GM19463 (cell line): ENCODE measurements around the gene CAMSAP3.

Experiments used
- ATAC-seq: cut with Tn5 transposase; IDR thresholded peaks from one replicate; pipeline ENCODE4 v1.9.1; 2021; ENCODE audit warnings: mild to moderate bottlenecking, moderate library complexity; ENCODE audit not compliant: unreplicated experiment

Gene CAMSAP3

GRCh38 chr19:7595466-7596133, at the start of gene CAMSAP3:
TSS of gene CAMSAP3 (plus strand) at chr19:7595863. CDS start at chr19:7596003, 140 bp downstream.
- ATAC-seq = no peak

- ATAC-seq = no peak
These were observed 49.8 kb upstream of the CAMSAP3 start for GRCh38 chr19:7545904-7546303.

GRCh38 chr19:7547159-7547558, 48.5 kb upstream of the CAMSAP3 start:
- no peak for ATAC-seq

- no peak for ATAC-seq
These were observed 46.1 kb upstream of the CAMSAP3 start for GRCh38 chr19:7549429-7550148.

GRCh38 chr19:7550169-7550770, 45.4 kb upstream of the CAMSAP3 start:
- ATAC-seq = no peak

GRCh38 chr19:7550987-7551761, 44.5 kb upstream of the CAMSAP3 start:
- ATAC-seq = no peak

GRCh38 chr19:7552781-7553180, 42.9 kb upstream of the CAMSAP3 start:
- ATAC-seq = no peak

- no peak for ATAC-seq
These were observed 41.1 kb upstream of the CAMSAP3 start for GRCh38 chr19:7554565-7554964.

- ATAC-seq = no peak
These were observed 40.4 kb upstream of the CAMSAP3 start for GRCh38 chr19:7554990-7555864.

GRCh38 chr19:7556696-7557315, 38.9 kb upstream of the CAMSAP3 start:
- no peak for ATAC-seq

GRCh38 chr19:7558667-7559066, 37.0 kb upstream of the CAMSAP3 start:
- ATAC-seq = no peak

- no peak for ATAC-seq
These were observed 36.6 kb upstream of the CAMSAP3 start for GRCh38 chr19:7559102-7559501.

GRCh38 chr19:7560255-7560654, 35.4 kb upstream of the CAMSAP3 start:
- ATAC-seq = no peak

GRCh38 chr19:7561325-7561724, 34.3 kb upstream of the CAMSAP3 start:
- no peak for ATAC-seq

GRCh38 chr19:7562646-7563393, 32.8 kb upstream of the CAMSAP3 start:
- ATAC-seq = no peak

- ATAC-seq = no peak
These were observed 30.8 kb upstream of the CAMSAP3 start for GRCh38 chr19:7564866-7565265.

- no peak for ATAC-seq
These were observed 30.3 kb upstream of the CAMSAP3 start for GRCh38 chr19:7565332-7565731.

- ATAC-seq = no peak
These were observed 24.9 kb upstream of the CAMSAP3 start for GRCh38 chr19:7570761-7571160.

- no peak for ATAC-seq
These were observed 20.1 kb upstream of the CAMSAP3 start for GRCh38 chr19:7575434-7576040.
